ENCODE data around the gene HYI.

GRCh38 chr1:43477716-43478115 is 24.0 kb upstream of the HYI start:
- TF ChIP-seq ZFP36 (IDR thresholded peaks at IDR 0.05; ENCODE audit: borderline replicate concordance, partially characterized antibody) (no peak), CTCF (IDR thresholded peaks at IDR 0.05) (no peak), POLR2A (IDR thresholded peaks at IDR 0.05; ENCODE audit: low read length) (no peak), TP53 (CRISPR knock-in tag; IDR thresholded peaks at IDR 0.05) (no peak), BCL3 (IDR thresholded peaks at IDR 0.05) (no peak), EP300 (IDR thresholded peaks at IDR 0.05) (no peak), MAZ (IDR thresholded peaks at IDR 0.05; ENCODE audit: borderline replicate concordance, low read depth, low read length) (no peak), HOXB13 (CRISPR knock-in tag; IDR thresholded peaks at IDR 0.05; ENCODE audit: low read depth) (no peak), BHLHE40 (IDR thresholded peaks at IDR 0.05; ENCODE audit: low read depth, low read length) (no peak), FOSL2 (IDR thresholded peaks at IDR 0.05) (no peak), FOSL2 (CRISPR knock-in tag; IDR thresholded peaks at IDR 0.05) (no peak), ZNF302 (CRISPR knock-in tag; IDR thresholded peaks at IDR 0.05) (no peak), CHD2 (IDR thresholded peaks at IDR 0.05; ENCODE audit: low read length, partially characterized antibody) (no peak)

Measured in A549 (cell line).